Hepatocyte (in vitro differentiated cells): ENCODE results near the gene KIF5C.

Source experiments
- CTCF ChIP-seq: fragments of 200-600 bp; sonication (generic); IDR thresholded peaks from 2 replicates; pipeline ENCODE4 v1.5.1; 2016; ENCODE audit warnings: antibody characterized with exemption, mild to moderate bottlenecking; ENCODE audit not compliant: poor library complexity
- EZH2phosphoT487 ChIP-seq: fragments of 200-600 bp; sonication (generic); IDR thresholded peaks from one replicate; pipeline ENCODE4 v1.6.1; 2018; ENCODE audit warnings: antibody characterized with exemption, mild to moderate bottlenecking, low read depth, moderate library complexity; ENCODE audit not compliant: unreplicated experiment, severe bottlenecking

- no peak for TF ChIP-seq CTCF
- TF ChIP-seq EZH2phosphoT487, result no peak
These were observed 25.4 kb downstream of the KIF5C start for GRCh38 chr2:148900350-148900837.
